Duodenal mucosa (tissue), 2 donors: ENCODE measurements around the gene EDN3.
A peak's percentile ranks its signal among the peaks of the same experiment; 100 is the strongest.
"Not testable (repeated sequence)": the region's sequence is repeated elsewhere in the genome, so short reads cannot be mapped to it uniquely, and the experiment has no call there.

Source experiments
- H3K27ac ChIP-seq: one replicate; pipeline ENCODE4 v1.7.0; 2013; ENCODE audit warnings: low read depth, low read length
- H3K27me3 ChIP-seq, 2 donors: one replicate each; pipeline ENCODE4 v1.7.0; 2013; ENCODE audit warnings: low read length in 2 of 2, control low read depth in 1 of 2; ENCODE audit not compliant: insufficient read depth in 2 of 2, control insufficient read depth in 1 of 2
- H3K36me3 ChIP-seq, 2 donors: one replicate each; pipeline ENCODE4 v1.7.0; 2013; ENCODE audit warnings: low read length in 2 of 2, control low read depth in 1 of 2; ENCODE audit not compliant: insufficient read depth in 2 of 2, control insufficient read depth in 1 of 2
- H3K4me1 ChIP-seq, 2 donors: one replicate each; pipeline ENCODE4 v1.7.0; 2013; ENCODE audit warnings: low read length in 2 of 2, control low read depth in 1 of 2; ENCODE audit not compliant: insufficient read depth in 2 of 2, control insufficient read depth in 1 of 2
- H3K4me3 ChIP-seq, 2 donors: one replicate each; pipeline ENCODE4 v1.7.0; 2013; ENCODE audit warnings: low read length in 2 of 2, low read depth in 1 of 2
- H3K9ac ChIP-seq, 2 donors: one replicate each; pipeline ENCODE4 v1.7.0; 2013; ENCODE audit warnings: low read length in 2 of 2, low read depth in 1 of 2
- H3K9me3 ChIP-seq, 2 donors: one replicate each; pipeline ENCODE4 v1.7.0; 2013; ENCODE audit warnings: low read length in 2 of 2, control low read depth in 1 of 2; ENCODE audit not compliant: control insufficient read depth in 1 of 2

EDN3 gene

DNA sequence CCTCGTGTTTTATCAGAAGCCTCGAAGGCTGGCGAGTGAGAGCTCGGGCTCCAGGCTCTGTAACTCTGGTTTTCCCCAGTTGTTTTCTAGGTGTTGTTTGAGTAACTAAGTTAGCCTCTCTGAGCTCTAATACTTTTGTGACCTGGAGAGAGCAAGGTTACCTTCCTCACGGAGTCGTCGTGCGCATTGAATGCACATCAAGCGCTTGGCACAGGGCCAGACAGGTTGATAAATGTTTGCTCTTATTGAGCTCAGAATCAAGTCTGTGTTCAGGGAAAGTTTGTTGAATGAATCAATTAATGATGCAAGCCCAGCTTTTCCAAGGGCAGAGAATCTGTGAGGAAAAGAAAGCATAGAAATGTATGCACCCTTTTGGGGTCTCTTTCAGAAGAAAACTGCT, 33.5 kb downstream of the EDN3 start:
- Histone ChIP-seq H3K4me1 (peaks cover 37% of the 10 kb centered on the region in 2 donors), H3K27me3 (no peaks in the 10 kb centered on the region), H3K9ac (peak overlapping the region in 1 of 2 donors; percentile 32), H3K27ac (no peak overlapping the region), H3K9me3 (no peaks in the 10 kb centered on the region), H3K36me3 (no peaks in the 10 kb centered on the region), H3K4me3 (peak overlapping the region in 1 of 2 donors; percentile 28)

DNA sequence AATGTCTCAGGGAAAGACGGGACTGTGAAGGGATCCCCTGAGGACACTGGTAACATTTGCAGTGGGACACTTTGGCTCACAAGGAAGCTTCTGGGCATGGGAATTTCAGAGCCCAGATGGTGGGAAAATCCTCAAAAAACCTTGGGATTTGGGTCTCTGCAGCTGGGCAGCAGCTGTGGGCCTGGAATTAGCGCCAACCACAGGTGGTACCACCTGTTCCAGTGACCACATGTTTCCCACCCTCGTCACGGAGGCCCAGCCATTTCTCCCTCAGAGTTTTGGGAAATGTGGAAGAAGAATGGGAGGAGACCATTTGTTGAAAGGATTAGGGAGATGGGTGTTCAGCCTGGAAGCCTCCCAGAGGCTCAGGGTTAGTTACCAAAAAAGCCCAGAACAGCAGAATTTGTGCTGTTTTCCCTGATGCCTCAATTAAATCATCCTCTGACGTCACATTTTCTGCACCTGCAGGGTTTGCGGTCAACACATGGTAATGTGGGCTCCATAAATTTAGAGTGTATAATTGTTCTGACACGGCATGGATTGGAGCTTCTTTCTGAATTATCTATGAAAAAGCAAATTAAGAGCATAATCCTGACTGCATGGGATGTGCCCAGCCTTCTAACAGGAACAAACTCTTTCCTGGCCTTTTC, 34.4 kb downstream of the EDN3 start:
- Histone ChIP-seq H3K27ac (no peak overlapping the region), H3K36me3 (no peaks in the 10 kb centered on the region), H3K4me1 (peaks cover 37% of the 10 kb centered on the region in 2 donors), H3K9ac (no peak overlapping the region), H3K27me3 (no peaks in the 10 kb centered on the region), H3K4me3 (no peak overlapping the region), H3K9me3 (no peaks in the 10 kb centered on the region)

DNA sequence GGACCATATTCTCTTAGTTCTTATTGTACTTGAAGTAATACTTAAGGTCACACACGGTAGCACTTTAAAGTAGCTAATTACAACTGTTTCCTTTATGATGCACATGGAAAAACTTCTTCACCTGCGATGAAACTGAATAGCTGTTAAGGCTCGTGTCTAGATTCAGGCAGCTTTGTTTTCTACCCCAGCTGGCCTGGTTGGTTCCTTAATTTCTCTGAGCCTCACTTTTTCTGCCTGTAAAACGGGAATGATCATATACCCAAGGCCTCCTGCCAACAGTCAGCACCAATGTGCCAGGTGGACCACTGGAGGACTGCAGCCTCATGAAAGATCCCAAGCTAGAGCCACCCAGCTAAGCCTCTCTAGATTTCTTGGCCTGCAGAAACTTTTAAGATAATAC, 35.0 kb downstream of the EDN3 start:
- Histone ChIP-seq H3K4me1 (peaks cover 36% of the 10 kb centered on the region in 2 donors), H3K9ac (no peak overlapping the region), H3K27me3 (no peaks in the 10 kb centered on the region), H3K4me3 (no peak overlapping the region), H3K36me3 (no peaks in the 10 kb centered on the region), H3K27ac (no peak overlapping the region), H3K9me3 (no peaks in the 10 kb centered on the region)

DNA sequence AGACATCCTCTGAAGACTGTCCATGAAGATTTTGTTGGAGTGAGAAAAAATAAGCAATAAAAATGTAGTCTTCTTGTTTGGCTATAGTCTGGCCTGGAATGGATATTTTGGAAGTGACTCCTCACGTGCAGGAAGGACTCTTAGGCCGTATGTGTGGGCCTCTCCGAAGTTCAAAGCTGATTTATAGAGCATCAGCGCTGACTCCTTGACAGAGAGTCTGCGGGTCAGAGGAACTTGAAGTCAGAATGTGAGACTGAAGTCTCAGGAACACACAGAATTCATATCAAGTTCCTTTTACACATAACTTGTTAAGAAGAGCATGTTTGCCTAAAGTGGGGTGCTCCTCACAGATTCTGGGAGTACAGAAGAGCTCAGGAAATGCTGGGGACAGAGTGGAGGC, 36.1 kb downstream of the EDN3 start:
- Histone ChIP-seq H3K9me3 (no peaks in the 10 kb centered on the region), H3K9ac (no peak overlapping the region), H3K27me3 (no peaks in the 10 kb centered on the region), H3K27ac (no peak overlapping the region), H3K4me1 (peaks cover 24 to 25% of the 10 kb centered on the region in 2 donors), H3K4me3 (no peak overlapping the region), H3K36me3 (no peaks in the 10 kb centered on the region)

DNA sequence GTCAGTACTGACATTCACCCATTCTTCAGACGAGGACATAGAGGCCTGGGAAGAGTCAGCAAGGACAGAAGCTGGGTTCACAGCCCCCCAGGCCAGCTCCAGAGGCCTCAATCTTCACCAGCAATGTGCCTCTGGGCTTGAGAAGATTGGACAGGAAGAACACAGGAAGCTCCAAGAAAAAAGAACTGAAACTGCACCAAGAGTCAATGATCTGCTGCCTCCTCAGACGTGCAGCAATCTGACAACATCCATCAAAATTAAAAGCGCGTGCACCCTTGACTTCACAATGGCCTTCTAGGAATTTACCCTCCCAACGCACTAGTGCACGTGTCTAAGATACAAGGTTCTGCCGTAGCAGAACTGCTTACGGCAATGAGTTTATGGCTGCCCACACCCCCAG, 38.0 kb downstream of the EDN3 start:
- not testable (repeated sequence) for H3K9ac ChIP-seq, H3K27me3 ChIP-seq, H3K27ac ChIP-seq, H3K9me3 ChIP-seq, H3K36me3 ChIP-seq, H3K4me3 ChIP-seq
- peaks cover 14 to 21% of the 10 kb centered on the region in 2 donors for H3K4me1 ChIP-seq

DNA sequence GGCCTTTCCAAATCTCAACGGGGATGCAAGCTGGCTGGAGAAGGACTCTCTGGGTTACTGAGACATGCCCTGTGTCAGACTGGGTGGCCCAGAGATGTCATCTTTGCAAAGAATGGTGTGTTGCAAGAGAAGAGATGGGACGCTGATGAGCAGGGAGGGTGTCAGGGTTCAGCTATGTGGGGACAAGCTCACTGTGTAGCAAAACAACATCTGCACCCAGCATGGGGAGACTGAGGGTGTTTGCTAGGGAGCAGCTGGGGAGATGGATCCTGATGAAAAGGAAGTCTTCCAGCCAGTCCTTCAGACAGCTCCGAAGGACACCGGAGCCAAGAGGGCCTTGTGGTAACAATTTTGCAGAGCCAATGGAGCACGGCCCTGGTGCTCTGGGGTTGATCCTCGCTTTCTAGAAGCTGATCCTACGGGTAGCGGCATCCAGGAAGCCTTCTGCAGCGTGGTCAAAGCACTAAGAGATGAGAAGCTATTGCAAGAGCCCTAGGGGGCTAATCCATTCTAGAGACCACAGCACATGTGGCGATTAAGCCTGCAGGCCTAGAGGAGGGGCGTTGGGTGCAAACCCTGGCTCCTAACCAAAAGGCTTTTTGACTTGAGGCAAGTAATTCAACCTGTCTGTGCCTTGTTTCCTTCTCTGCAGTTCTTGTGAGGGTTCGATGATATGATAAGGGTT, 39.9 kb downstream of the EDN3 start:
- H3K9me3 ChIP-seq: no peaks in the 10 kb centered on the region
- no peaks in the 10 kb centered on the region for H3K36me3 ChIP-seq
- H3K4me3 ChIP-seq: no peak overlapping the region
- H3K9ac ChIP-seq: no peak overlapping the region
- H3K27me3 ChIP-seq: no peaks in the 10 kb centered on the region
- peaks cover 0 to 8% of the 10 kb centered on the region in 2 donors for H3K4me1 ChIP-seq
- no peak overlapping the region for H3K27ac ChIP-seq

DNA sequence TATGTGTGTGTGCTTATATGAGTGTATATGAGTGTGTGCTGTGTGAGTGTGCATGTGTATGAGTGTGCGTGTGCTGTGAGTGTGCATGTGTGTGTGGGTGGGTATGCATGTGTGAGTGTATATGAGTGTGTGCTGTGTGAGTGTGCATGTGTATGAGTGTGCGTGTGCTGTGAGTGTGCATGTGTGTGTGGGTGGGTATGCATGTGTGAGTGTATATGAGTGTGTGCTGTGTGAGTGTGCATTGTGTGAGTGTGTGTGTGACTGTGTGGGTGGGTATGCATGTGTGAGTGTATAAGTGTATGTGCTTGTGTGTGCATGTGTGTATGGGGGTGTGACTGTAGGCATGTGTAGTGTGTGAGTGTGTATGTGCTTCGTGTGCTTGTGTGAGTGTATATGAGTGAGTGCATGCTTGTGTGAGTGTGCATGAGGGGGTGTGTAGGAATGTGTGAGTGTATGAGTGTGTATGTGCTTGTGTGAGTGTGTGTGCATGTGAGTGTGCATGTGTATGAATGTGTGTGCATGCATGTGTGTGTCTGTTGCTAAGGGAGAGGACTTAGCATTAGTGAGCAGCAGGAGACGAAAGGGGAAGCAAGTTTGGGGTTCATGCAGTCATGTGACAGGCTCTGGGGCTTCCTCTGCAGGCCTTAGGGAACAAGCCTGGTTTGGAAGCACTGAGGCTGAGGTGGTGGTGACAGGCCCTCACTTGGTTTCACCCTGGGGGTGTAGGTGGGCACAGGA, 41.0 kb downstream of the EDN3 start:
- H3K27me3 ChIP-seq, H3K9me3 ChIP-seq, H3K4me3 ChIP-seq, H3K27ac ChIP-seq, H3K9ac ChIP-seq, H3K36me3 ChIP-seq, H3K4me1 ChIP-seq: not testable (repeated sequence)

DNA sequence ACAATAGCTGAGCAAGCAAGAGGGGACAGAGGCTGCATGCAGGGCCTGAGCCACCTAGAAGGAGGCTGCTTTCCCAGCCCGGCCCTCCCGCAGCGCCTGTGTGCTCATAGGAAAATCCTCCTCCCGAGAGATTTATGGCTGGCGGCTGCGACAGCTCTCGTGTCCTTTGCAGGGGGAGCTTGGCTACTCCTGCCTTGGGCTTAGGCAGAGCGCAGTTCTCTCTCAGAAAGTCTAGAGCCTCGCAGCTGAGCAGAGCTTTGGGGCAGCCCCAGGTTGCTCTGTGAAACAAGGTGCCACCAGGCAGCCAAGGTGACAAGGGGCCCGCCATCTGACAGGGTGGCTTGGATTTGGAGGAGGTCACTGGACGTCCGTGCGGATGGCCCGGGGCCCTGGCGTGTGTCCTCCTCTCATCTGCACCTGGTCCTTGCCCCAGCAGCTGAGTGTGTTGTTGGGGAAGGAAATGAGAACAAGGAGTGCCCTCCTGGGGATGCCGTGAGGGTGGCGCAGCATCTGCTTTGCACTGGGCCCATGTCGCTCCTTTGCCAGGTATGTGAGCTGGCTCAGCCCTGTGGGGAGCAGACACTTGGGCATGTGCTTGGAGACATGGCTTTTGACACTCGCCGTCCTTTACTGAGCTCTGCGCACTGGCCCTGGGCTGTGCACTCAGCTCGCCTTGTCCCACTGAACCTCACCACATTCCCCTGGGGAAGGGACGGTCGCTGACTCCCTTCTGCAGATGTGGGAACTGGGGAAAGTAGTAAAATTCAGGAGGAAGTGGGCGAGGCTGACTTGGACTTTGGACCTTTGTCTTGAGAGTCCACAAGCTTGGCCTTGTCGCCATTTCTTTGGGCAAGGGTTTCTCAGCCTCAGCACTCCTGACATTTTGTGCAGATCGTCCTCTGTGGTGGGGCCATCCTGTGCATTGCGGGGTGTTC, 41.9 kb downstream of the EDN3 start:
- Histone ChIP-seq H3K36me3 (no peaks in the 10 kb centered on the region), H3K27me3 (no peaks in the 10 kb centered on the region), H3K9ac (no peak overlapping the region)

DNA sequence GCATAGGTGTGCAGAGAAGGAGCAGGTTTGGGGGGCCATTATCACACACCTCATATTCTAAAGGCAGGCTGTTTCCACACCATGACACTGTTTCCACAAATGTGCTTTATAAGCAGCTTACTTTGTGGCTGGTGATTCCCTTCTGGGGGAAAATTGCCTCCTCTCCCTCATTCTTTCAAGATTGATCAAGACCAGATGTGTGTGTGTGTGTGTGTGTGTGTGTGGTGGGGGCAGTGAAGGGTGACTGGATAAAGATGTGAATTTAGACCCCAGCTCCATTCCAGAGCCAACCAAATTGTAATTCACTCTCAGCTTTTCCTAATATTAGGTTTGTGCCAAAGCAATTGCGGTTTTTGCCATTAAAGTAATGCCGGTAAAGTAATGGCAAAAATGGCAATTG, 45.6 kb downstream of the EDN3 start:
- no peaks in the 10 kb centered on the region for H3K9me3 ChIP-seq
- H3K4me3 ChIP-seq: no peak overlapping the region
- no peak overlapping the region for H3K27ac ChIP-seq
- no peaks in the 10 kb centered on the region for H3K27me3 ChIP-seq
- H3K9ac ChIP-seq: no peak overlapping the region
- peaks cover 0 to 8% of the 10 kb centered on the region in 2 donors for H3K4me1 ChIP-seq
- H3K36me3 ChIP-seq: no peaks in the 10 kb centered on the region

More for the DNA sequence above, 41.9 kb downstream of the EDN3 start:
- Histone ChIP-seq H3K4me1 (peaks cover 0 to 8% of the 10 kb centered on the region in 2 donors), H3K27ac (no peak overlapping the region), H3K4me3 (no peak overlapping the region), H3K9me3 (no peaks in the 10 kb centered on the region)
